Measurements from ENCODE around the gene TECPR1.

The TECPR1 gene, protein sequence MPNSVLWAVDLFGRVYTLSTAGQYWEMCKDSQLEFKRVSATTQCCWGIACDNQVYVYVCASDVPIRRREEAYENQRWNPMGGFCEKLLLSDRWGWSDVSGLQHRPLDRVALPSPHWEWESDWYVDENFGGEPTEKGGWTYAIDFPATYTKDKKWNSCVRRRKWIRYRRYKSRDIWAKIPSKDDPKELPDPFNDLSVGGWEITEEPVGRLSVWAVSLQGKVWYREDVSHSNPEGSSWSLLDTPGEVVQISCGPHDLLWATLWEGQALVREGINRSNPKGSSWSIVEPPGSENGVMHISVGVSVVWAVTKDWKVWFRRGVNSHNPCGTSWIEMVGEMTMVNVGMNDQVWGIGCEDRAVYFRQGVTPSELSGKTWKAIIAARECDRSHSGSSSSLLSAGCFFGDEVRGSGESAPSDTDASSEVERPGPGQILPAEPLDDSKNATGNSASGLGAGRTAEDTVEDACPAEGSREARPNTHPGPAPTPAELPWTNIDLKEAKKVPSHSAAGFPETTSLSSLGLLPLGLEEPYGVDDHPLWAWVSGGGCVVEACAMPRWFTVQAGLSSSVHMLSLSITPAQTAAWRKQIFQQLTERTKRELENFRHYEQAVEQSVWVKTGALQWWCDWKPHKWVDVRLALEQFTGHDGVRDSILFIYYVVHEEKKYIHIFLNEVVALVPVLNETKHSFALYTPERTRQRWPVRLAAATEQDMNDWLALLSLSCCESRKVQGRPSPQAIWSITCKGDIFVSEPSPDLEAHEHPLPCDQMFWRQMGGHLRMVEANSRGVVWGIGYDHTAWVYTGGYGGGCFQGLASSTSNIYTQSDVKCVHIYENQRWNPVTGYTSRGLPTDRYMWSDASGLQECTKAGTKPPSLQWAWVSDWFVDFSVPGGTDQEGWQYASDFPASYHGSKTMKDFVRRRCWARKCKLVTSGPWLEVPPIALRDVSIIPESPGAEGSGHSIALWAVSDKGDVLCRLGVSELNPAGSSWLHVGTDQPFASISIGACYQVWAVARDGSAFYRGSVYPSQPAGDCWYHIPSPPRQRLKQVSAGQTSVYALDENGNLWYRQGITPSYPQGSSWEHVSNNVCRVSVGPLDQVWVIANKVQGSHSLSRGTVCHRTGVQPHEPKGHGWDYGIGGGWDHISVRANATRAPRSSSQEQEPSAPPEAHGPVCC

DNA sequence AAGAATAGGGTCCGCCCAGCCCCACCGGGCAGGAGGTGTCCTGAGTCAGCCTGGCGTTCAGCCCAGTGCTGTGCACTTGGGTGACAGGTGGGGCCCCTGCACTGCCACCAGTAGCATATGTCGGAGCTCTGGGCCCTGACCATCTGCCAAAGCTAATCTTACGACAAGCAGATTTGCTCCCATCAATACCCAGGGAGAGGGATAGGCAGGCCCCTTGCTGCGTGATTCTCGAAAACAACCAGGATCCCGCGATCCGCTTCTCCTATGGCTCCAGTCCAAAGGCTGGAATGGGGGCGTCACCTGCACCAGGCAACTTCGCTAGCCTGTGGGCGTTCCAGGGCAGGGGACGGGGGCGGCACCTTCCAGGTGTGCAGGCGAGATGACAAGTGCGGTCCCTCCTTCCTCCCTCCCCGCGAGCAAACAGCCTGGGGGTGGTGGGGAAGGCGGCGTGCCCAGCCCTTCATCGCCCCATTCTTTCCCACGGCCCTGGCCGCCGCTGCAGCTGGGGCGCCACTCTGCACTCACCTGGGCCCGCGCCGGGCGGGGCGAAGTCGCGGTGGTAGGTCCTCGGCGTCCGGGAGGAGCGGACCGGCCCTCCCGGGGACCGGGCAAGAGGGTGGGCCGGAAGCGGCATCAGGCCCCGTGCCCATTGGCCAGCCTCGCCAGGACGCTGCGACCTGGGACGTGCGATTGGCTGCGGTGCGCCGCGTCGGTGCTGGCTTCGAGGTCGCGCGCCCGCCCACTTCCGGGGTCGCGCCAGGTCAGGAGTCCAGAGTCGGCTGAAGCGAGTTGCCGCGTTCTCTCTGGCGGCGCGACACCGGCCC, at the start of gene TECPR1:
Gene TECPR1, minus strand, starts transcription at position 632 of the 824 bp plus-strand sequence. CDS start 6,086 bp downstream, outside the sequence.
- peak; percentile 99 for DNase-seq

DNA sequence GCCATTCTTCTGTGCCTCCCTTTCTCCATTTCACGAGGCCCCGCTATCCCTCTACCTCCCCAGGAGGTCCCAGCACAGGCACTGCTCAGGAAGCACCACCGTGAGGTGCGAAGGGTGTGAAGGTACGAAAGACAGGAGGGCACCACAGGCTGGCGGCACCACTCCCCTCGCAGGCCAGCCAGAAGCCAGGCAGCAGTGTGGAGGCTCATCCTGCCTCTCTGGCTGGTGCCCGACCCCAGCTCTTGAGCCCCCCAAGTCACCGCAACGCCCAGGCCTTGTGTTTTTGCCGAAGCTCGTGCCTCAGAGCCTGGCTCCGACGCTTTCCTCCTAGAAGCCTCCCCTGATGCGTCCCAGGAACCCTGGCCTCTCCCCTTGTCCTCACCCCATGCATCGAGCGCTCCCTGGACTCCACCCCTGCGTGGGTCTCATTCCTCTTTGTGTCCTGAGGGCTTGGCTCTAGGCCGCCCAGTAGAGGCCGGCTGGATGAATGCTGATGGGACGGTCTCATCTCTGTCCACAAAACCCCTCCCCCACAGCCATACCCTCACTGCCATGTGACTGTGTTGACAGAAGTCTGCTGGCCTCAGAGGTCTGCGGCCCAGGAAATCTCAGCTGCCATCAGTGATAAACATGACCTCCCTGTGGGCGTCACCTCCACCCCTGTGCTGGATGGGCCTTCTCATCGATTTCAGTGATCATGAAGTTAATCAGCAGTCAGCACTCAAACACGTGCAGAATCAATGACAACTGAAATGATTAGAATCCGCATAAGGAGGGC, 48.8 kb upstream of the TECPR1 start:
- no peak for DNase-seq

DNA sequence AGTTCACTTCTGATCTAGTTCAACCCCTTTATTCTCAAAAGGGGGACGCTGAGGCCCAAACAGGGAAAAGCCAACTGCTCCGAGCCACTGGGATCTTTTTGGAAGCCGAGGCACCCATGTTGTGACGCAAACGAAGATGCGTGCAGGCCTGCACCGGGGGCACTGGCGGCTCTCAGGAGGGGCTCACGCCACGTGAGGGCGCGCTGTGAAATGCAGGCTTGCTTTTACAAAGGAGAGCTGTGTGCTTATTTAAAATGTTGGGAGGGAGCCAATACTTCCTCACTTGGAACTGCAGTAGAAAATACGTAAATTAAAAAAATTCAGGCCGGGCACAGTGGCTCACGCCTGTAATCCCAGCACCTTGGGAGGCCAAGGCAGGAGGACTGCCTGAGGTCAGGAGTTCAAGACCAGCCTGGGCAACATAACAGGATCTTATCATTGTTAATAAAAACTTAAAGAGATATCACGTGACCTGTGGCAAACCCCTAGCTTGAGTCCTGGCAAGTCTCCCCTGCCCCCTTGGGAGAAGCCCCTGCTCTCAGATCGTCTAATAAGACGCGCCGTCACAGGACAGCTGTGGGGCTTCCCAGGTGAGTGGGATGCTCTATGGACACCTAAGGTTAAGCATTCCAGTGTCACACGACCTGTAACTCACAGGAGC, 45.7 kb upstream of the TECPR1 start:
- no peak for DNase-seq

DNA sequence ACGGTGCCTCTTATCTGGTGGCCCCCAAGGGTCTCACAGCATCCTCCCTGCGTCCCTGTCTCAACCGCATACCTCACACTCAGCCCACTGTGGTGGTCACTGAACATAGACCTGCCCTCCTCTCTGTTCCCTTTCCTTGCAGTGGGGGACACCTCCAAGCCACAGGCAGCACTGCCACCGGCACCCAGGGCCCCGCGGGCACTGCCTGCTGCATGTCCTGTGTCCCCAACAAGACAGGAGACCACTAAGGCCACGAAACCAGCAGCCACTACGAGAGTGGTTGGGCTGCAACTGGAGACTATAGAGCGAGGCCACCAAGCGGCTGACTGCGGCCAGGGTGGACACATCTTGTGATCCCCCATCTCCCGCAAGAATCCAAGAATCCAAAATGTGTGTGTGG, 44.8 kb upstream of the TECPR1 start:
- DNase-seq, result no peak

DNA sequence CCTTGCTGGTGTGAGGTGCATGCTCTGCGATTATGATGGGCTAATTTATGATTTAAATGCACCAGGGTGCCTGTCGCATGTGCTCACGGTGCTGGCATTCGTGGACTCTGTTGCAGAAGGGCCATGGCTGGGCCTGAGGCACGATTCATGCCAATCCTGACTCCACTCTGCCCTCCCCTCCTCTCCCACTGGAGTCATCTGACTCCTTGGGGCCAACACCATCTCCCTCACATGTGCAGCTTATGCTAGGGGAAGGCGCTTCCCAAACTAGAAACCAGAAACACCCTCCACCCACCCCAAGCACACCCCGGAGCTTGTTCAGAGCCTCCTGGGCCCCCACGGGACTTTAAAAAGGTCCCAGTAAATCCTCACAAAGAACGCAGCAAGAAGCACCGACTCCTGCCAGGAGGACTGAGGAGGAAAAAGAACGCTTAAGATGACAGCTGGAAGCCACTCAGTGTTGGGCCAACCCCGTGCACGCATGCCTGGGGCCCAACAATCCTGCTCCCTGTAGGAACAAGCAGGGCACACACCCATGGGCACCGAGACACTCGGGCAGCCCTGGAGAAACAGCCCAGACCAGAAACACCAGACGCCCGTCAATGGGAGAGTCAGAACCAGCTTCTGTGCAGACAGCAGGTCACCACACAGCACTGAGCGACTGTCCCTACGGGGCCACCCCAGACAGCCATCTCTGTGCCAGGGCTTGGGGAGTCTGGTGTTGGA, 43.6 kb upstream of the TECPR1 start:
- no peak for DNase-seq

DNA sequence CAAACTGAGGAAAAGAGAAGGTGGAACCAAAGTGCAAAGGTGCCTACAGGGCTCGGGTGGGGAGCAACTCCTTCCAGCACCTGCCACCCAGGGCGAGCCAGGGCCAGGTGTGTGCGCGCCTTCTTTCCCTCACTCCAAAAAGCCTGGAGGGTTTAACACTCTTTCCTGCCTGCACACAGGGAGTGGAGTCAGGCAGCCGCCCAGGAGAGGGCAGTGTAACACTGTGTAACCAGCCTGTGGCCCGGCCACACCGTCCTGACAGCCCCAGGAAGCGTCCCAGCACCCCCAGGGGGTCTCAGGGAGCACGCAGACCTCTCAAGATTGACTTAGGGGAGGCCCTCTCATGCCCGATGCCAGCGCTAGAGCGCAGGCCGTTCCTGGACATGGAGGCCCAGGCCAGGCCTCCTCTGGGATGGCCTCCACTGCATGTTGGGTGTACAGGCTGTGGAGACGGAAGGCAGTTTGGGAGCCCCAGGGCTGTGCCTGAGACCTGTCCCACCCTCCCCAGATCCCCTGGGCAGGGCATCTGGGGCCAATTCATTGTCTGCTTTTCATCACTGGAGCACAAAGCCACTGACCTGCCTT, 42.9 kb upstream of the TECPR1 start:
- DNase-seq, result peak; percentile 91

DNA sequence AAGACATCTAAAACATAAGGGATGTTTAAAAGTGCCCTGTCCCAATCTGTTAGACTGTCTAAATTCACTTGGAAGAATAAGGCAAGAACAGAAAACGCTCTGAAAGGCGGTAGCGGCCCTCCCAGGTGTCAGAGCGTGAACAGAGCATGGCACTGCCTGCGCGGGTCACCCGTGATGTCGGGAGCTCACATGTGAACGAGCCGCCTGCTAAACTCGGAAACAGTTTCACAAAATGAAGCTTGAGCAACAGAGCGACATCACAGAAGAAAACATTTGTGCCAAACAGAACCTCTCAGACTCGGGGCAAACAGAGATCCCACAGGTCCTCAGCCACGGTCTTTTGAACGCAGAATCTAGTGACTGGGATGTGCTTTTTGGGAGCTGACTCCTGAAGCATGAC, 42.3 kb upstream of the TECPR1 start:
- no peak for DNase-seq

DNA sequence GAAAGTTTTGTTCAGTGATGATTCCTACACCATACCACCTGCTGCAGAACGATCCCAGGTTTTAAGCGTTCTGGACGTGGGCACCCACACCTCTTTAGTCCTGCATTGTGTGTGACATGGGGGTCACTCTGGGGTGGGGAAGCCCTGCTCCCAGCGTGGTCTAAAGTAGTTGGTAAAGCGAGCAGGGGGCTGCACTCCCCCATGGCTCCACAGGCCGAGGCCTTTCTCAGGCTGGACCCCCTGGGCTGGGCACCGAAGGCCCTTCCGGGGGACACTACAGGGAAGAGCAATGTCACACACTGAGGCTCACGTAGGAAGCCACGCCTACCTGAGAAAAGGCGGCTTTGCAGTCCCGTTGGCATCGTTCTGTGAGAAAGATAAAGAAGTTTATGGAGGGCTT, 41.7 kb upstream of the TECPR1 start:
- DNase-seq, result no peak

DNA sequence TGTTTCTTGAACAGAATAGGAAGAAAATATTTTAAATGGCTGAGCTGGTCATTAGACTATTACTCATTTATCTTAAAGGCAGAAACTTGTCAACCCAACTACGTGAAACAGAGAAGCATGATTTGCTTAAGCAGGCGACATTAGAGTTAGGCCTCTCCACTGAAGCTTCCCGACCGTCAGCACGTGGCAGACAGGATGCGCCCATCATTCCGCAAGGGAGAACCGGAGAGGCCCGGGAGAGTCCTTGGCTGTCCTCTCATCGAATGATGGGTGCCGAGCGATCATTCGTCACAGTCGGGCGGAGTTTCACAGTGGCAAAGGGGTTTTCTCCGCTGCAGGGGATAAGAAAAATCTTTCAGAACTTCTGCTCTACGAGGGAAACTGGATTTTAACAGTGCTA, 41.2 kb upstream of the TECPR1 start:
- no peak for DNase-seq

DNA sequence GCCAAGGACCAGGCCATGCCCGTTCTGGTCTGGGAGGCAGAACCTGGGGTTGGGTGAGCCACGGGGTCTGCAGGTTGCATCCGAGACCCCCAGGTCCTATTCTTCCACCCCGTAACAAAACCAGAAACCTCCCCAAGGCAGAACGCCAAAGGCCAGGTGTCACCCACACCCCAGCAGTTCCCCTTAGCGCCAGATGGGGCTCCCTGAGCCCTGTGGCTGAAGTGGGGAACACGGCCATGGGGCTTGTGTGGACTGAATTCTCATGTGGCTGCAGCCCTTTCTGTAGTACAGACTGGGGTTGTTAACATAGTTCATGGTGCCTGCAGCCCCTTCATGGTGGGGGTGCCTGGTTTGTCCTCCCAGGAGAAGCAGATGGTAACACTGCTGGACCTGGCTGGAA, 39.7 kb upstream of the TECPR1 start:
- peak; percentile 19 for DNase-seq

DNA sequence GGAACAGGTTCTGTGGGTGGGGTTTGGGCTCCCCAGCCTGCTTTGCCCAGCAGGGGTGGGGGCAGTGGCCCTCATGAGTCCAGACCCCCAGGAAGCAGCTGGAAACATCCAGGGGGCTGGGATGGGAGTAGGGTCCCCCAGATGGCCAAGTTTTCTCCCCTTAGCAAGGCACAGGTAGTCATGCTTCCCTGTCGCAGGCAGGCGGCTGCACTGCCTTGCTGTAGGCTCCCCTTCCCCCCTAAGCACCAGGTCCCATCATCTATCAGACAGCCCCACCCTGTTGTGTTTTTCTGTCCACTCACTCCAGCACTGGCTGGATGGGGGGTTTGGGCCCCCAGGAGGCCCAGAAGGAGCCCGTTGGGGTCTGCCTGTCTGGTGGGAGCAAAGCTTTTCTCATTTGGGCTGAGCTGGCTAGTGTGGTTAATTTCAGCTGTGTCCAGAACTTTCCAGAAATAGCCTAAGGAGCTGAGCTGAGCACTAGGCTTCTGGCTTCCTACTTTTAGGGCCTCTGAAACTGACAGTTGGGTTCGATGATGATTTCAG, 37.4 kb upstream of the TECPR1 start:
- DNase-seq, result no peak

DNA sequence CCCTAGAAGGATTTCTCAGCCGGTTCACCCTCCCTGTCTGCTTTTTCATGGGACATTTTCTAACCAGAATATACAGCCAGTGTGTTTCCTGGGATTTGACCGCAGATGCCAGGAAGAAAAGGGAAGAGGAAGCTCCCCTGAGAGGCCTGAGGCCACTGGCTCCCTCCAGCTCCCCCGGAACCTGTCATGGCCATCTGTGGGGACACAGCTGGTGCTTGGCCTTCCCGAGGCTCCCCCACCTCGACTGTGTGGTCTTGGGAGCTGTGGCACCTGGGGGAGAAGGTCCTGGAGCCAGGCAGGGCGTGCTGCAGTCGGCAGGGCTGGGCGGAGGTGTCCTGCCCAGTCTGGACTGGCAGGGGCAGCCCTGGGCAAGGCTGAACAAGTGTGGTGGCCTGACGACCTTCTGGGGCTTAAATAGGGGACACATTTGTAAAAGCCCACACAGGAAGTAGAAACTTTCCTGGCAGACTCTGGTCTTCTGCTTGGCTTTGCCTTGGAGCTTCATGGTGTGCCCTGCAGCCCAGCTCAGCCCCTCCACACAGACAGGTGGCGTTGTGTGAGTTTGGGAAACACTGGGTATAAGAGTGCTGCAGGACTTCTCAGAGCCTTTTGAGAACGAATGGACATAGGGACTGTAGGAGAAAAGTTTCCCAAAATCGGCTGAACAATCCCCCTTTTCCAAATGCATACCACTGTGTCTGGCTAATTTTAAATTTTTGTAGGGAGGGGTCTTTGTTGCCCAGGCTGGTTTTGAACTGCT, 36.2 kb upstream of the TECPR1 start:
- DNase-seq, result no peak

DNA sequence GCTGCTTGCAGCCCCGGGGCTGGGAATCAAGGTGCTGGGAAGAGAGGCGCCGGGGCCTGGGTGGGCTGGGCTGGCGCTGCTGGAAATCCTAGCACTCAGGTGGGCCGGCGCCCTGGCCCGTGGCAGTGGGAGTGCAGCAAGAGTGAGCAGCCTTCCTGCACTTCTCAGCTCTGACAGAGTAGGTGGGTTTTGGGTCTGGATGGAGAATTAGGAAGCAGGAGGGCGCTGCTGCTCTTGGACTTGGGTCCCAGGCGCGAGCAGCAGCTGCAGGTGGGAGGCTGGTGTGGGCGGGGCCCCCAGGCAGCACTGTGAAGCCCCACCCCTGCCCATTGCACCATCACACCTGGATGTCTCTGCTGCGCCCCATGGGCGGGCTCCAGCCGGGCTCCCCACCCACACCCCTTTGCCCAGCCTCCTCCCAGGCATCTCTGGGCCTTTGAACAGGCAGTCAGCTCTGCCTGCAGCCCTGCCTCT, 35.5 kb upstream of the TECPR1 start:
- peak; percentile 29 for DNase-seq

DNA sequence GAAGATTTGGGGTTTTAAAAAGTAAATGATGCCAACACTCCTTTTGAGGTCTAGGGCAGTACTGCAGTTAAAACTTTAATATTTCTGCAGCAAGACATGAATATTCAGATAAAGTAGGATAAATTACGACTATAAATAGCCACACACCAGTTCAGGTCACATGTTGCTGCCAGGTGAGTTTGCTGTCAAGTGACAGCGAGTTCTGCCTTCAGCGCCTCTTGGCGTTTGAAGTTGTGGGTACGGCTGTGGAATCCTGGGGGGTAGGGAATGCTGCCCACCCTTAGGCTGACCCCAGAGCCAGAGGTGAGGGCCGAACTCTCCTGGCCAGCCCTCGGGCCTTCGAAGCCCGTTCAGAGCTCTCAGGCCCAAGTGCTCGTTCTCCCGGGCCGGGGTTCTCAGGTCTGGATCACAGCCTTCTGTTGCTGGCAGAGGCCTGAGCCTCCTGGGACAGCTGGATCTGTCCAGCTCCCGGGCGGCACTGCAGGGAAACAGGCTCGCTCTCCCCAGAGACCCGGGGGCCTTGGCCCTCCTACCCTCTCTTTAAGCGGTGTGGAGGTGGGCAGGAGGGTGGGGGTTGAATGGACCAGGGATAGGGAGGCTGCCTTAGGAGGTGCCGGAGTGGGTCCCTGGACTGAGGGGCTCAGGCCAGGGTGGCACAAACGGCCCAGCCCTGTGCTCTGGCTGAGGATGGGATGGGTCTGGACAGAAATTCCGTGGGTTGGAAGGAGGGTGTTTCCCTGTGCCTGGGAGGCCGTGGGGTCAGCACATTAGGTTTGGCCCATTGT, 34.9 kb upstream of the TECPR1 start:
- DNase-seq, result no peak

DNA sequence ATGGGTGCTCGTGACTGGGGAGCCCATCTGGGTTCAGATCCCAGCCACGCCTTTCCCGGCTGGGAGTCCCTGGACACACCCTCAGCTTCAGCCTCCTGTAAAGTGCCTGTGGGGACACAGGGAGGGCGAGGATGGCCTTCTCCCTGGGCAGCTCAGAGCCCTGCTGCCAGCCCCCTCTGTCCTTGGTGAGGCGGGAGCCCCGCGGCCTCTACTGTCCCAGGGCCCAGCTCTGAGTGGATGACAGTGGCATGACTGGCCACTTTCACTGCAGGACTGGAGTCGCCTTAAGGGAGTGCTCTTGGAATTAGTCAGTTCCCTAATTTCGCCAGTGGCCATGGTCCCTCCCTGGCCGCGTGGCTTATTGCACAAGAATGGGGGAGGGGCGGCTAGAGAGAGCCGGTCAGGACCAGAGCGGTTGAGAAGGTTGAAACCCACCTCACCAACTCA, 34.1 kb upstream of the TECPR1 start:
- no peak for DNase-seq

DNA sequence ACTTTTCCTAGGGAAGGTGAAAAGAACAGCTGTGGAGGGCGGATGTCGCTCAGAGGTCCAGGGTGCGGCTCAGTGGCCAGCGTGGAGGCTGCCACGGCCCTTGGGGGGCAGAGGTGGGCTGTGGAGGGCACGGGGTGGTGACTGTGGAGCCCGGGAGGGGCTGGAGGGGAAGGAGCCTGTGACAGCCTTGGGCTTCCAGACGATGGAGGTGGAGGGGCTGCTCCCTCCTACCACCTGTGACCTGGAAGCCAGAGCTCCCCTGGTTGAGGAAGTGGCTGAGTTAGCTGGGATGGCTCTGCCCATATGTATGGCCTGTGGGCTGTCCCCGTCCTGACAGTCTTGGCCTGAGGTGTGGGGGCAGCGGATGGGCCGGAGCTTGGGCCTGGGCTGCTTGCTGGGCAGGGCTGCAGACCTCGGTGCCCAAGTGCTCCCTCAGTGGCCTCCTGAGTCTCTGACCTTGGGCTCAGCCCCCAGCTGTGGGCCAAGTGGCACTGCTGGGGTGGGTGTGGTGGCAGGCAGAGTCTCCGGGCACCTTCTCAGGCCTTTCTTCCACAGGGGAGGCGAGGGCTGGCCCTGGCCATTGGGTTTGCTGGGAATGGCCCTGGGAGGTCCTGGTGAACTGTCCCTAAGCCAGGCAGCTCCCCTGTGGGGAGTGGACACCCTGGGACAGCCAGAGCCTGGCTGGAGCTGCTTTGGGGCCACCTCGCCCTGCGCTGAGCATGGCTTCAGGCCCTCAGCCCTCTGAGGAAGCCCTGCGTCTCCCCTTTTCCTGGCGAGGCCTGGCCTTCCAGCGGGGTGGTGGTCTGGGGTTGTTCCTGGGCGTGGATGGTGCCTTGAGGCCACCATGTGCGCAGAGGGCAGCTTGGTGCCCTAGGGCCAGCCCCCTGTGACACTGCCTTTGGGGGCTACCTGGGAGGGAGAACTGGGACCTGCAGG, 33.4 kb upstream of the TECPR1 start:
- DNase-seq, result no peak
